Embryonic facial prominence (tissue), 1 donor: ENCODE measurements around the gene ZBTB16.

ENCODE experiments used
- DNase-seq: peaks from one replicate; pipeline ENCODE4 v3.0.0-alpha.2; 2016; ENCODE audit errors: extremely low spot score

Gene ZBTB16

GRCh38 chr11:114083391-114084252, 24.1 kb downstream of the ZBTB16 start:
- DNase-seq = no peak

- DNase-seq = no peak
Observed at GRCh38 chr11:114084414-114084813, 24.9 kb downstream of the ZBTB16 start.

GRCh38 chr11:114085965-114086793, 26.7 kb downstream of the ZBTB16 start:
- no peak for DNase-seq

- no peak for DNase-seq
Observed at GRCh38 chr11:114087025-114087424, 27.5 kb downstream of the ZBTB16 start.

GRCh38 chr11:114088216-114088615, 28.7 kb downstream of the ZBTB16 start:
- no peak for DNase-seq

GRCh38 chr11:114088836-114089235, 29.3 kb downstream of the ZBTB16 start:
- no peak for DNase-seq

- no peak for DNase-seq
Observed at GRCh38 chr11:114089748-114090147, 30.2 kb downstream of the ZBTB16 start.

GRCh38 chr11:114090225-114090910, 30.9 kb downstream of the ZBTB16 start:
- no peak for DNase-seq

GRCh38 chr11:114090976-114091375, 31.5 kb downstream of the ZBTB16 start:
- no peak for DNase-seq

- no peak for DNase-seq
Observed at GRCh38 chr11:114091516-114092397, 32.2 kb downstream of the ZBTB16 start.

- DNase-seq = no peak
Observed at GRCh38 chr11:114092478-114092877, 33.0 kb downstream of the ZBTB16 start.

- DNase-seq = no peak
Observed at GRCh38 chr11:114092953-114093352, 33.4 kb downstream of the ZBTB16 start.

GRCh38 chr11:114094516-114094915, 35.0 kb downstream of the ZBTB16 start:
- DNase-seq = no peak

- no peak for DNase-seq
Observed at GRCh38 chr11:114095899-114096298, 36.4 kb downstream of the ZBTB16 start.

GRCh38 chr11:114097832-114098231, 38.3 kb downstream of the ZBTB16 start:
- DNase-seq = no peak

- no peak for DNase-seq
Observed at GRCh38 chr11:114098927-114099326, 39.4 kb downstream of the ZBTB16 start.

GRCh38 chr11:114099392-114100178, 40.1 kb downstream of the ZBTB16 start:
- DNase-seq = no peak

GRCh38 chr11:114102993-114103896, 43.7 kb downstream of the ZBTB16 start:
- no peak for DNase-seq

- DNase-seq = no peak
Observed at GRCh38 chr11:114105611-114106010, 46.1 kb downstream of the ZBTB16 start.
